ENCODE results near the gene GIMAP7.
A peak's percentile ranks its signal among the peaks of the same experiment; 100 is the strongest.
"Not testable (repeated sequence)": the region's sequence is repeated elsewhere in the genome, so short reads cannot be mapped to it uniquely, and the experiment has no call there.

GIMAP7 gene

GRCh38 chr7:150515248-150516147 is 826 bp downstream of the GIMAP7 start:
- DNase-seq: no peak

GRCh38 chr7:150516956-150517745 is 2.5 kb downstream of the GIMAP7 start:
- no peak for DNase-seq

DNA sequence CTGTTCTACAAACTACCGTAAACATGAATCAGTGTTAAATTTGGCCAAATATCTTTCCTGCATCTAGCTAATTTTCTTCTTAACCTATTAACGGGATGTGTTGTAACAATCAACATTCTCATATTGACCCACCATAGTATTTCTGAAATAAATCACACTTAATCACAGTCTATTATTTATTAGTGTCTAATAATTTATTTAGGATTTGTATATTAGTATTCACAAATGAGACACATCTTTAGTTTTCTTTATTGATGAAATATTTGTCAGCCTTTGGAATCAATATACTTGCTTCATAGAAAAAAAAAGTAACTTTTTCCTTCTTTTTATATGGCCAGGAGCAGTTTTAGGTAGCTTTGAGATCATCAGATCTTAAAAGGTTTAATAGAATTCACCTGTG is 4.6 kb downstream of the GIMAP7 start:
- no peak for DNase-seq

- DNase-seq: peak; percentile 35
These were observed 5.5 kb downstream of the GIMAP7 start for GRCh38 chr7:150520145-150520544.

GRCh38 chr7:150522931-150523330 is 8.3 kb downstream of the GIMAP7 start:
- not testable (repeated sequence) for DNase-seq

- no peak for DNase-seq
These were observed 9.3 kb downstream of the GIMAP7 start for GRCh38 chr7:150524018-150524417.

DNA sequence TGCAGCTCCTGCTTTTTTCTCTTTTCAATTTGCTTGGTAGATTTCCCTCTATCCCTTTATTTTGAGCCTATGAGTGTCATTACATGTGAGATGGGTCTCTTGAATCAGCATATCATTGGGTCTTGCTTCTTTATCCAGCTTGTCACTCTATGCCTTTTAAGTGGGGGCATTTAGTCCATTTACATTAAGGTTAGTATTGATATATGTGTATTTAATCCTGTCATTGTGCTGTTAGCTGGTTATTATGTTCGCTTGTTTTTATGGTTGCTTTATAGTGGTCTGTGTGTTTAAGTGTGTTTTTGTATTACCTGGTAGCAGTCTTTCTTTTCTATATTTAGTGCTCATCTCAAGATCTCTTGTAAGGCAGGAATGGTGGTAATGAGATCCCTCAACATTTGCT is 17.0 kb downstream of the GIMAP7 start:
- no peak for DNase-seq

DNA sequence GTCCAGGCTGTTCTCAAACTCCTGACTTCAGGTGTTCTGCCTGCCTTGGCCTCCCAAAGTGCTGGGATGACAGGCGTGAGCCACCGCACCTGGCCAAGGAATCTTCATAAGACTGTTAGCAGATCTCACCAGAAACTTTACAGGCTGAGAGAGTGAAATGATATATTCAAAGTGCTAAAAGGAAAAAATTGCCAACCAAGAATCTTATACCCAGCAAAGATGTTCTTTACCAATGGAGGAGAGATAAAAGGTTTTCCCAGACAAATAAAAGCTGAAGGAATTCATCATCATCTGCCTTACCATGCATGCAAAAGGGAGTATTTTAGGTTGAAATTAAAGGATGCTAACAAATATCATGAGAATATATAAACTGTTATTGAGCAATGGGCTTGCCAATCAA is 23.6 kb downstream of the GIMAP7 start:
- no peak for DNase-seq

DNA sequence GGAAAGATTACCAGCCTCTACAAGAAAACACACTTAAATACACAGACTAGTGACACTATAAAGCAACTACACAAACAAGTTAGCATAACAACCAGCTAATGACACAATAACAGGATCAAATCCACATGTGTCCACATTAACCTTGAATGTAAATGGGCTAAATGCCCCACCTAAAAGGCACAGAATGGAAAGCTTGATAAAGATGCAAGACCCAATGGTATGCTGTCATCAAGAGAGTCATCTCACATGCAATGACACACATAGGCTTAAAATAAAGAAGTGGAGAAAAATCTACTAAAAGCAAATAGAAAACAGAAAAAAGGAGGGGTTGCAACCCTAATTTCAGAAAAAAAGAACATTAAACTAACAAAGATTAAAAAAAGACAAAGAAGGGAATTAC is 38.5 kb downstream of the GIMAP7 start:
- DNase-seq: no peak

DNA sequence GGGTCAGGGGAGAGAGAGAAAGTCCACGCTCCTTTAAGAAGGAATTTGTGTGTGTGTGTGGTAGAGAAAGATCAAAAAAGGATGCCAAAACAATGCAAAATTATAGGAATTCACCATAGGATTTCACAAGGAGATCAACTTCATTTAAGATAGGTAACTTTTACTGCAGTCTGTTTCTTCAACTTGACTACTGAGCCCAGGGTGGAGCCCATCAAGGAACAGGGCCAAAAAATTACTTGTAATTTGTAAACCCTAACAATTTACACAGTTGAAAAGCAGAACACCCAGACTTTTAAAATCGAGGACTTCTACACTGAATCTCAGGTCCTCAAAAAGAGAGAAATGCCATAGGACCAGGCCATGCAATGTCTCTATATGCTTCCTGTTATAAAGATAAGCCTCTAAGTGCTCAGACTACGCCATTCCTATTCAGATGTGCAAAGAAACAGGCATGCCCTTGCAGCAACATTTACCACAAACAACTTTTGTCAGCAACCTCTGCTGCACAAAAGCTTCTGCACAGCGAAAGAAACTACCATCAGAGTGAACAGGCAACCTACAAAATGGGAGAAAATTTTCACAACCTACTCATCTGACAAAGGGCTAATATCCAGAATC is 42.0 kb downstream of the GIMAP7 start:
- no peak for DNase-seq

GRCh38 chr7:150560486-150560885 is 45.8 kb downstream of the GIMAP7 start:
- DNase-seq: no peak

DNA sequence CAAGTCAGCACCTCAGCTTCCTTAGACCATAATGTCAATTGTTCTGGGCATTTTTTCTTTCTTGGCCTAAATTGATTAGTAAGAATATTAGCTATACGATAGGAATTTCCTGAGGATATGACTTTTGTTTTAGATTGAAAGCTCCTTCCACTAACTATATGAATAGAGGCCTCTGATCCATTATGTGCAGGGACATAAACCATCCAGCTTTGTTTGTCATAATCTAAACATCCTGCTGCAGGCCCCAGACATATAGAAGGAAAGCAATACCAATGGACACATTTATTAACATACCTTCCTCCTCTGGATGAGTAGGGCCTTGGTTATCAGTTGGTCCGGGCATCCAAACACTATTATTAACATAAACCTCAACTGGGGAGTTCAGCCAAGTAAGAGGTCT is 48.2 kb downstream of the GIMAP7 start:
- DNase-seq: no peak

DNA sequence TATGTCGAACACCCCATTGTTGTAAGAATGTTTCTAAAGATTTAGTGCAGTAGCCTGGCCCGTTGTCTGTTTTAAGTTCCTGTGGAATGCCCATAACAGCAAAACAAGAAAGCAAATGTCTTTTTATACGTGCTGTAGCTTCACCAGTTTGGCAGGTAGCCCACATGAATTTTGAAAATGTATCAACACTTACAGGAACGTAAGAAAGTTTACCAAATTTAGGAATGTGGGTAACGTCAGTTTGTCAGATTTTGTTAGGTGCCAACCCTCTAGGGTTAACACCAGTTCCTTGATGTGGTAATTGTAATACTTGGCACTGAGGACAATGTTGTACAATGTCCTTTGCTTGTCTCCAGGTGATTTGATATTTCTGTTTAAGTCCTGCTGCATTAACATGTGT is 49.3 kb downstream of the GIMAP7 start:
- DNase-seq: no peak

- no peak for DNase-seq
These were observed 49.9 kb downstream of the GIMAP7 start for GRCh38 chr7:150564566-150564965.

- DNase-seq: no peak
These were observed 50.6 kb downstream of the GIMAP7 start for GRCh38 chr7:150565239-150565638.

GRCh38 chr7:150566123-150566522 is 51.5 kb downstream of the GIMAP7 start:
- no peak for DNase-seq

- no peak for DNase-seq
These were observed 51.9 kb downstream of the GIMAP7 start for GRCh38 chr7:150566572-150566971.

DNA sequence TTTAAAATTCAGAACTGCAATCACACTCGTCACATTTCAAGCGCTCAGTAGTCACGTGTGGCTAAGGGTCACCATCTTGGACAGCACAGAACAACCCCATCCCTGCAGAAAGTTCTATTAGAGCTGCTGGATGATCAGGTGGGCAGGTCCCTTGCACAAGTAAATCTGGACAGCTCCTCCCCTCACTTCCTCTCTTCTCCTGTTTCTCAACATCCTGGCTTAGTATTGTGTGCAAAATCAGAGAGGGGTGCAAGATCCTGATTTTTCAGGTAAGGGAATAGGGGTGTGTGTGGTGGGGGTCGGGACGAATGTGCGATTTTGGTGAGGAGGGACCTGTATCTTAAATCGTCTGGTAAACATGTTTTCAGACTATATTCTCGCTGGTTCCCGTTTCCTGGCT is 52.5 kb downstream of the GIMAP7 start, which contains the start of gene GIMAP4:
TSS of gene GIMAP4 (plus strand) at position 222 of the 400 bp plus-strand sequence. CDS start 2,512 bp downstream, outside the sequence.
- DNase-seq: no peak

DNA sequence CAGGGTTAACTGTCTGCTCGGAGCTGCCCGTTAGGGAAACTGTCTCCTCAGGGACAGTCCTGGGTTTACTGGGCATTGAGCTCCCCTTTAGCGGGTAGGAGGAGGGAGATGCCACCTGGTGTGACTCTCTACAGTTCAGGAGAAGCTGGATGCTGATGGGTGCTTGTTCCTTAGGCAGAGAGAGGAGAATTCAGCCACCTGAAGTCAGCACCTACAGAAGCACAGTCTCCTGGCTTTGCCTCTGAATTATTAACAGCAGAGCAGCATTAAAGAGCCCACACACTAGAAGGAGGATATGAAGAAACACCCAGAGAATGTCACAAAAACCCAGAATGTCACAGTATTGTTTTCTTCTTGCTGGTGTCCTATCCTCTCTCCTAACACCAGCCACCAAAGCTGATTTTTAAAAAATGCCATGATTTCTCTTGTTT is 53.2 kb downstream of the GIMAP7 start:
- no peak for DNase-seq

DNA sequence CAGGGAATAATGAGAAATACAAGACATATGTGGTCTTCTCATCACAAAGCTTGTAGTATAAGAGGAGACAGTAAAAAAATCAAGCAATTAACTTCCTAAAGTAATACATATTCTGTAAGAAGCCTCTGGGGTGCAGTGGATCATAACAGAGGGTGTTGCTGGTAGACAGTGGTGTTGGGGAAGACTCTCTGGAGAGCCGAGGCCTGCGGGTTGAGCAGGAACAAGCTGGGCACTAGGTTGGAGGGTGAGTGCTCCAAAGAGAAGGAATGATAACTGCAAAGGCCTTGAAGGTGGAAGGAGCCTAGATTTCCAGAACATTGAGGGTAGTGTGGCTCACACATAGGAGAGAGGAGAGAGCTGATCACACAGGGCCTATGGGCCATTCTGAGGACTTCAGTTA is 54.0 kb downstream of the GIMAP7 start:
- peak; percentile 22 for DNase-seq

DNA sequence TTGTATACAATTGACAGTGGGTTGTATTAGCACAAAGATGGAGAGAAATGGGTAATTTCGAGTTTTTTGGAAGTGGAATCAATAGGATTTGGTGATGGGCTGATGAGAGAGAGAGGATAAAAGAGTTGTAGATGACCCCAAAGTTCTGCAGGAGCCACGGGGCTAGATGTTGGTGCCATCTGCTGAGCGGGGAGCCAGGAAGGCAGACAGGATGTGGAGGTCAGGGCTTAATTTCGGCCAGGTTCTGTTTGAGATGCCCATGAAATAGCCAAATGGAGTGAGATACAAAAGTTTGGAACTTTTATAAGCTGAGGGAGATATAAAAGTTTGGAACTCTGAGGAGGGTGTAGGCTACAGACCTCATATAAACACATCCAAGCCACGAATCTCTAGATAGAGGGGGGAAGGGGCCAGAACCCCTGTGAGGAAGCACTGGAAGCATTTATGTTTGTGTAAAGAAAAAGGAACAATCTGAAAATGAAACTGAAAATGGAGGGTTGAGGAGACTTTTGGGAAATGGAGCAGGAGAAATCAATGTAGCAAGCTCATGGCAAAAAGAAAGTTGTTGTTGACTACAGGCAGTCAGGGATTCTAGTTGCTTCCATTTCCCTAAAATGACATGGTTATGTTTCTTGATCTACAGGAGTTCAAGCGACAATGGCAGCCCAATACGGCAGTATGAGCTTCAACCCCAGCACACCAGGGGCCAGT is 54.7 kb downstream of the GIMAP7 start:
- DNase-seq: no peak

Measured in activated naive CD4-positive, alpha-beta T cell treated with Interleukin-2 at 50 U/mL for 16 hours (primary cell).